Naive B cell (primary cell): ENCODE data around the gene ZNF57. TPM values are rescaled to one million over a fixed set of nuclear protein-coding genes. Genes with fewer than 3 reads are reported as not detected.

Source experiments
- ATAC-seq, 2 donors: fragments of 150-1000 bp; cut with Tn5 transposase; 2 replicates each; pipeline ENCODE4 v1.10.0; 2021; ENCODE audit warnings: low read depth in 2 of 2, mild to moderate bottlenecking in 2 of 2, moderate library complexity in 2 of 2
- DNase-seq: peaks from one replicate; pipeline ENCODE4 v3.0.0; 2022
- H3K27ac Mint-ChIP-seq, 6 donors: one replicate each; pipeline ENCODE4 v1.8.0; 2020 to 2022; ENCODE audit warnings: mild to moderate bottlenecking in 6 of 6, mixed read lengths in 6 of 6, moderate library complexity in 5 of 6, inconsistent platforms in 2 of 6
- H3K27me3 Mint-ChIP-seq, 3 donors: one replicate each; pipeline ENCODE4 v1.8.0; 2021 to 2022; ENCODE audit warnings: mixed read lengths in 3 of 3, mild to moderate bottlenecking in 1 of 3
- H3K36me3 Mint-ChIP-seq, 2 donors: one replicate each; pipeline ENCODE4 v1.8.0; 2020 to 2022; ENCODE audit warnings: mixed read lengths in 2 of 2, inconsistent platforms in 1 of 2, mild to moderate bottlenecking in 1 of 2
- H3K4me1 Mint-ChIP-seq, 3 donors: one replicate each; pipeline ENCODE4 v1.8.0; 2020 to 2022; ENCODE audit warnings: mixed read lengths in 3 of 3, inconsistent platforms in 1 of 3, mild to moderate bottlenecking in 1 of 3, moderate library complexity in 1 of 3
- H3K4me3 Mint-ChIP-seq, 8 donors: one replicate each; pipeline ENCODE4 v1.8.0; 2020 to 2022; ENCODE audit warnings: mild to moderate bottlenecking in 8 of 8, mixed read lengths in 8 of 8, moderate library complexity in 8 of 8, inconsistent platforms in 2 of 8
- H3K9me3 Mint-ChIP-seq, 7 donors: one replicate each; pipeline ENCODE4 v1.8.0; 2020 to 2022; ENCODE audit warnings: mixed read lengths in 7 of 7, mild to moderate bottlenecking in 5 of 7, inconsistent platforms in 2 of 7, moderate library complexity in 1 of 7
- polyA plus RNA-seq, 6 donors: library from polyadenylated mRNA; unstranded; fragments of 300-500 nt; fragmentation: Illumina TruSeq; gene quantifications; one replicate each; pipeline ENCODE4 v1.2.3, GENCODE V29; 2021; ENCODE audit warnings: low read depth in 6 of 6

The ZNF57 gene
- polyA plus RNA-seq = 1 to 10 TPM; 2.9 to 5.5 (median 3.6) TPM

GRCh38 chr19:2900296-2901252 lies at the start of gene ZNF57:
Gene ZNF57, plus strand, starts transcription at chr19:2900928. Its CDS starts 118 bp downstream, at chr19:2901046.
- ATAC-seq (peak; percentile 97 to 98), DNase-seq (peak; percentile 95)
- H3K36me3 Mint-ChIP-seq = no peaks in the 10 kb centered on the region
- H3K9me3 Mint-ChIP-seq = peaks cover 0 to 17% (median 12%) of the 10 kb centered on the region in 7 donors
- H3K27ac Mint-ChIP-seq = peak within 1 kb of the TSS; percentile 91 to 97 (median 96)
- peaks cover 19 to 24% (median 23%) of the 10 kb centered on the region in 3 donors for H3K4me1 Mint-ChIP-seq
- H3K4me3 Mint-ChIP-seq = peak within 1 kb of the TSS; percentile 86 to 100 (median 99)
- no peaks in the 10 kb centered on the region for H3K27me3 Mint-ChIP-seq

- Mint-ChIP-seq H3K27me3 (no peaks in the 10 kb centered on the region), H3K27ac (no peak overlapping the region), H3K9me3 (peaks cover 13 to 57% (median 50%) of the 10 kb centered on the region in 7 donors), H3K36me3 (peaks cover 56 to 62% of the 10 kb centered on the region in 2 donors), H3K4me1 (peaks cover 9 to 11% (median 11%) of the 10 kb centered on the region in 3 donors), H3K4me3 (no peak overlapping the region)
- DNase-seq (no peak), ATAC-seq (no peak)
These were observed 48.1 kb upstream of the ZNF57 start for GRCh38 chr19:2852598-2852997.

- ATAC-seq (no peak), DNase-seq (no peak)
- Mint-ChIP-seq H3K4me1 (peaks cover 9 to 11% (median 11%) of the 10 kb centered on the region in 3 donors), H3K4me3 (no peak overlapping the region), H3K27ac (no peak overlapping the region), H3K9me3 (peaks cover 13 to 57% (median 50%) of the 10 kb centered on the region in 7 donors), H3K36me3 (peaks cover 56 to 62% of the 10 kb centered on the region in 2 donors), H3K27me3 (no peaks in the 10 kb centered on the region)
These were observed 47.6 kb upstream of the ZNF57 start for GRCh38 chr19:2853015-2853606.

GRCh38 chr19:2854849-2855248 lies 45.9 kb upstream of the ZNF57 start:
- Mint-ChIP-seq H3K4me3 (no peak overlapping the region), H3K27ac (no peak overlapping the region), H3K4me1 (peaks cover 7 to 11% (median 10%) of the 10 kb centered on the region in 3 donors), H3K36me3 (peaks cover 58 to 61% of the 10 kb centered on the region in 2 donors), H3K9me3 (peaks cover 14 to 54% (median 50%) of the 10 kb centered on the region in 7 donors), H3K27me3 (no peaks in the 10 kb centered on the region)
- no peak for DNase-seq
- ATAC-seq = no peak

- Mint-ChIP-seq H3K4me3 (no peak overlapping the region), H3K9me3 (peaks cover 9 to 40% (median 34%) of the 10 kb centered on the region in 7 donors), H3K4me1 (peaks cover 0 to 4% (median 2%) of the 10 kb centered on the region in 3 donors), H3K27me3 (no peaks in the 10 kb centered on the region), H3K36me3 (peaks cover 43 to 45% of the 10 kb centered on the region in 2 donors), H3K27ac (no peak overlapping the region)
- ATAC-seq = peak in 1 of 2 donors; percentile 40
- no peak for DNase-seq
These were observed 44.2 kb upstream of the ZNF57 start for GRCh38 chr19:2856457-2857050.

GRCh38 chr19:2858864-2859263 lies 41.9 kb upstream of the ZNF57 start:
- peaks cover 0 to 4% (median 0%) of the 10 kb centered on the region in 3 donors for H3K27me3 Mint-ChIP-seq
- H3K4me1 Mint-ChIP-seq = peaks cover 0 to 9% (median 2%) of the 10 kb centered on the region in 3 donors
- ATAC-seq = no peak
- peak overlapping the region in 1 of 6 donors; percentile 77 for H3K27ac Mint-ChIP-seq
- peaks cover 20 to 22% of the 10 kb centered on the region in 2 donors for H3K36me3 Mint-ChIP-seq
- H3K9me3 Mint-ChIP-seq = peaks cover 4 to 17% (median 11%) of the 10 kb centered on the region in 7 donors
- DNase-seq = no peak
- H3K4me3 Mint-ChIP-seq = no peak overlapping the region

- Mint-ChIP-seq H3K27ac (peak overlapping the region in 1 of 6 donors; percentile 58), H3K9me3 (peaks cover 0 to 3% (median 0%) of the 10 kb centered on the region in 7 donors), H3K4me1 (peaks cover 0 to 9% (median 0%) of the 10 kb centered on the region in 3 donors), H3K4me3 (no peak overlapping the region), H3K36me3 (no peaks in the 10 kb centered on the region), H3K27me3 (peaks cover 0 to 8% (median 0%) of the 10 kb centered on the region in 3 donors)
- DNase-seq (no peak), ATAC-seq (no peak)
These were observed 36.9 kb upstream of the ZNF57 start for GRCh38 chr19:2863816-2864215.

GRCh38 chr19:2865334-2866100 lies 35.2 kb upstream of the ZNF57 start:
- H3K27ac Mint-ChIP-seq = no peak overlapping the region
- peaks cover 0 to 9% (median 0%) of the 10 kb centered on the region in 3 donors for H3K4me1 Mint-ChIP-seq
- peaks cover 0 to 8% (median 0%) of the 10 kb centered on the region in 3 donors for H3K27me3 Mint-ChIP-seq
- no peak overlapping the region for H3K4me3 Mint-ChIP-seq
- H3K9me3 Mint-ChIP-seq = peaks cover 0 to 3% (median 0%) of the 10 kb centered on the region in 7 donors
- no peak for ATAC-seq
- H3K36me3 Mint-ChIP-seq = no peaks in the 10 kb centered on the region
- DNase-seq = no peak

GRCh38 chr19:2866495-2867024 lies 34.2 kb upstream of the ZNF57 start:
- Mint-ChIP-seq H3K36me3 (no peaks in the 10 kb centered on the region), H3K4me1 (peaks cover 0 to 9% (median 2%) of the 10 kb centered on the region in 3 donors), H3K4me3 (no peak overlapping the region), H3K27me3 (peaks cover 0 to 8% (median 0%) of the 10 kb centered on the region in 3 donors), H3K27ac (no peak overlapping the region), H3K9me3 (peaks cover 0 to 3% (median 0%) of the 10 kb centered on the region in 7 donors)
- DNase-seq (no peak), ATAC-seq (no peak)

- no peak for DNase-seq
- ATAC-seq = no peak
- H3K36me3 Mint-ChIP-seq = no peaks in the 10 kb centered on the region
- H3K4me1 Mint-ChIP-seq = peaks cover 0 to 11% (median 5%) of the 10 kb centered on the region in 3 donors
- H3K9me3 Mint-ChIP-seq = peaks cover 0 to 3% (median 0%) of the 10 kb centered on the region in 7 donors
- peaks cover 0 to 8% (median 0%) of the 10 kb centered on the region in 3 donors for H3K27me3 Mint-ChIP-seq
- peak within 1 kb of the TSS in 2 of 6 donors; percentile 47 to 64 for H3K27ac Mint-ChIP-seq
- no peak within 1 kb of the TSS for H3K4me3 Mint-ChIP-seq
These were observed 33.4 kb upstream of the ZNF57 start, which contains the start of gene ZNF556 for GRCh38 chr19:2867025-2867991. Gene ZNF556, plus strand, starts transcription at chr19:2867335. Its CDS starts 87 bp downstream, at chr19:2867422.

- Mint-ChIP-seq H3K27me3 (no peaks in the 10 kb centered on the region), H3K9me3 (peaks cover 0 to 3% (median 0%) of the 10 kb centered on the region in 7 donors), H3K27ac (peak overlapping the region in 2 of 6 donors; percentile 11 to 20), H3K4me1 (peaks cover 0 to 8% (median 5%) of the 10 kb centered on the region in 3 donors), H3K4me3 (peak overlapping the region in 1 of 8 donors; percentile 44), H3K36me3 (no peaks in the 10 kb centered on the region)
- DNase-seq (no peak), ATAC-seq (no peak)
These were observed 31.1 kb upstream of the ZNF57 start for GRCh38 chr19:2869618-2870017.
